GM12875 (cell line): ENCODE measurements around the gene CCNG1.
A peak's percentile ranks its signal among the peaks of the same experiment; 100 is the strongest.

Experiments used
- H3K4me3 ChIP-seq: one replicate; pipeline ENCODE4 v1.5.1; 2011; ENCODE audit warnings: low read depth, low read length, control low read depth
- TF ChIP-seq, protein P1 (sequence below): IDR thresholded peaks from 2 replicates; pipeline ENCODE4 v1.5.1; 2011; ENCODE audit warnings: low read depth, mild to moderate bottlenecking, control low read depth, inconsistent platforms, low read length, moderate library complexity, borderline replicate concordance; ENCODE audit not compliant: insufficient read depth

The CCNG1 gene

DNA sequence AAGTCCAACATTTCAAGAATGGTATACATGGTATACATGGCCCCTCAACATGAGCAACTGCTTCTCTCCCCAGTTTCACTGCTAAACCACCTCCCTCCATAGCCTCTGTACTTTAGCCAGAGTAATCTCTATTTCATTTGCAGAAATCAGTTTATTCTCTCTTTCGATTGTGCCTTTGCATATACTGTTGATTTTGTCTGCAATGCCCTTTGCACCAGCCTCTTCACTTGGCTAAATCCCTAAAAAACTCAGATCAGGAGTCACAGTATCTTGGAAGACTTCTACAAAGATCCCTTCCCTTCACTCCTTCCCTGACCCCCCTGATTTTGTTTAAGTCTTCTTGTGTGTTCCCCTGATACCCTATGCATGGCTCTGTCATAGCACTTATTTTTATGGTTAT is 4.9 kb upstream of the CCNG1 start:
- no peak overlapping the region for H3K4me3 ChIP-seq
- TF ChIP-seq, protein P1, sequence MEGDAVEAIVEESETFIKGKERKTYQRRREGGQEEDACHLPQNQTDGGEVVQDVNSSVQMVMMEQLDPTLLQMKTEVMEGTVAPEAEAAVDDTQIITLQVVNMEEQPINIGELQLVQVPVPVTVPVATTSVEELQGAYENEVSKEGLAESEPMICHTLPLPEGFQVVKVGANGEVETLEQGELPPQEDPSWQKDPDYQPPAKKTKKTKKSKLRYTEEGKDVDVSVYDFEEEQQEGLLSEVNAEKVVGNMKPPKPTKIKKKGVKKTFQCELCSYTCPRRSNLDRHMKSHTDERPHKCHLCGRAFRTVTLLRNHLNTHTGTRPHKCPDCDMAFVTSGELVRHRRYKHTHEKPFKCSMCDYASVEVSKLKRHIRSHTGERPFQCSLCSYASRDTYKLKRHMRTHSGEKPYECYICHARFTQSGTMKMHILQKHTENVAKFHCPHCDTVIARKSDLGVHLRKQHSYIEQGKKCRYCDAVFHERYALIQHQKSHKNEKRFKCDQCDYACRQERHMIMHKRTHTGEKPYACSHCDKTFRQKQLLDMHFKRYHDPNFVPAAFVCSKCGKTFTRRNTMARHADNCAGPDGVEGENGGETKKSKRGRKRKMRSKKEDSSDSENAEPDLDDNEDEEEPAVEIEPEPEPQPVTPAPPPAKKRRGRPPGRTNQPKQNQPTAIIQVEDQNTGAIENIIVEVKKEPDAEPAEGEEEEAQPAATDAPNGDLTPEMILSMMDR = no peak

DNA sequence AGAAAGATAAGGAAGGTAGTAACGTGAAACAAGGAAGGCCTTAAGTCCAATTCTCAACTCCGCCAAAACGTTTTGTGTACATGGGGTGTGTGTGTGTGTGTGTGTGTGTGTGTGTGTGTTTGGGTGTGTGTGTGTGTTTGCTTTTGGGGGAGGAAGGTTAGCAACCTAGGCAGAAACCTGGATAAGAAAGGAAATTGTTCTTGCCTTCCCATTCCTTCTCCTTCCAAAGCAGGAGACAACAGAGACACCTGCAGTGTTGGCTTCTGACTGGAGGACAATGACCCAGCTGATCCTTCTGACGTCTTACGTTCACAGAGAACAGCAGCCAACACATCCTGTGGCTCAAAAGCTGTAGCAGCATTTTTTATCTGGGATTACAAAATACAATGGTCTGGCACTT is 4.1 kb upstream of the CCNG1 start:
- TF ChIP-seq, protein P1 = no peak
- no peak overlapping the region for H3K4me3 ChIP-seq

GRCh38 chr5:163434401-163434866 is 3.0 kb upstream of the CCNG1 start:
- TF ChIP-seq, protein P1 = no peak
- H3K4me3 ChIP-seq = no peak overlapping the region

DNA sequence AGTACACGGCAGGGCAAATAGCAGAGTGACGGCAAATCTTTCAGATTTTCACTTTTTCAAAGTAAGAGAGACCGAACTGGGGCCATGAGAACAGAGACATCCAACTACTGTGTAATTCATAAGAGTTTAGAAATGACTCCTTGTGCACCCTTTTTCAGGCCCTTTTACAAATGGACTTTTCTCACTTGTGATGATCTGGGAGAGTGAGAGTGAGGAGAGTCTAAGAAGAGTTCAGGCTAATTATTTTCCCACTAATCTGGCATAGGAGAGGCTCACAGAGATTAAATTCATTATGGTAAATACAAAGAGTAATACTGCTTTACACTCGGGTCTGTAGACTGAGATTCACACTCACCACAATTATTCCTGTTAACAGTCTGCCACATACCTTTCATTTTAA is 880 bp upstream of the CCNG1 start:
- no peak overlapping the region for H3K4me3 ChIP-seq
- TF ChIP-seq, protein P1 = no peak

DNA sequence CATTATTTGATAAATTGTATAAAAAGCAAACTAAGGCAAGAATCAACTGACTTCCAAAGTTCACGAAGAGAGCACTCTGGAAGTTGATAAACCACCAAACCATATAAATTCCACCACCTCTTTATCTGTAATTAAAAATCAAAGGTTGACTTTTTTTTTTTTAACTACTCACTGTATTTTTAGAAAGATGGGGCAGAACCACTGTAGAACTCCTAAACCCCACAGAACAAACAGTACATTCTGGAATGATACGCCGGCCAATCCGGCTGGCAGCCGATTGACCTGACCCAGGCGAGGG is 435 bp upstream of the CCNG1 start:
- TF ChIP-seq, protein P1 = no peak
- H3K4me3 ChIP-seq = peak overlapping the region; percentile 31

DNA sequence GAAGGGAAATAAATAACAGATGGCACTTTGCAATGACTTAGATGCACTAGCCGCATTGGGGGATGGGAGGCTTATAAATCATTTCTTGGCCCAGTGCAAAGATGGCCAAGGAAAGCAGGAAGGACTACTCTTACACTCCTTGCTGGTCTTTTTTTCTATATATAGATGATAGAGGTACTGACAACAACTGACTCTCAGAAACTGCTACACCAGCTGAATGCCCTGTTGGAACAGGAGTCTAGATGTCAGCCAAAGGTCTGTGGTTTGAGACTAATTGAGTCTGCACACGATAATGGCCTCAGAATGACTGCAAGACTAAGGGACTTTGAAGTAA is 1.7 kb downstream of the CCNG1 start:
- TF ChIP-seq, protein P1 = no peak
- no peak overlapping the region for H3K4me3 ChIP-seq

DNA sequence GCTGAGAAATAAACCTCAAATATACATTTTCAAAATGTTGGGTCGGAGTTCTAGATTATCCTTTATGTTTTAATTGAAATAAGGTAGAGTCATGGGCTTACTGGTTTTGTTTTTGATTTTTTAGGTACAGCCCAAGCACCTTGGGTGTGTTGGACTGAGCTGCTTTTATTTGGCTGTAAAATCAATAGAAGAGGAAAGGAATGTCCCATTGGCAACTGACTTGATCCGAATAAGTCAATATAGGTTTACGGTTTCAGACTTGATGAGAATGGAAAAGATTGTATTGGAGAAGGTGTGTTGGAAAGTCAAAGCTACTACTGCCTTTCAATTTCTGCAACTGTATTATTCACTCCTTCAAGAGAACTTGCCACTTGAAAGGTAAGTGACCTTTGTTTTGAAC is 3.6 kb downstream of the CCNG1 start:
- no peak overlapping the region for H3K4me3 ChIP-seq

More for the DNA sequence above, 3.6 kb downstream of the CCNG1 start:
- TF ChIP-seq, protein P1 = no peak
